HG03175 (cell line): ENCODE measurements around the gene CAPS.

Experiments
- ATAC-seq: cut with Tn5 transposase; IDR thresholded peaks from one replicate; pipeline ENCODE4 v1.9.1; 2021; ENCODE audit warnings: mild to moderate bottlenecking, moderate library complexity; ENCODE audit not compliant: unreplicated experiment

The CAPS gene

GRCh38 chr19:5891938-5892771, 21.9 kb upstream of the CAPS start:
- no peak for ATAC-seq

GRCh38 chr19:5892772-5893275, 21.2 kb upstream of the CAPS start:
- no peak for ATAC-seq

DNA sequence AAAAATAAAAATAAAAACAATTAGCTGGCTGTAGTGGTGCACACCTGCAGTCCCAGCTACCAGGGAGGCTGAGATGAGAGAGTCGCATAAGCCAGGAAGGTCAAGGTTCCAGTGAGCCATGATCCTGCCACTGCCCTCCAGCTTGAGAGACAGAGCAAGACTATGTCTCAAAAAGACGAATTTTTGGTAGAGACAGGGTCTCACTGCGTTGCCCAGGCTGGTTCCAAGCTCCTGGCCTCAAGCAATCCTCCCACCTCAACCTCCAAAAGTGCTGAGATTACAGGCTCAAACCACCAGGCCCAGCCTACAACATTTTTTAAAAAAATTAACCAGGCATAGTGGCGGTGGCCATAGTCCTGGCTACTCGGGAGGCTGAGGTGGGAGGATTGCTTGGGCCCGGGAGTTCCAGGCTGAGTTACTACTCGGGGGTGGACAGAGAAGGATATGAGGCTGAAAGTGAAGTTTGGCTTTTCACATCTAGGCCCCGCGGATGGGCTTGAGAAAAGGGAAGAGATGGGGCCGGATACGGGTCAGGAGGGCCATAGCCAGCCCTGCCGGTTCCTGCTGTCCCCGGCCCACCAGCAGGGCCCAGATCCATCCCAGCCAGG, 20.7 kb upstream of the CAPS start:
- ATAC-seq = no peak

DNA sequence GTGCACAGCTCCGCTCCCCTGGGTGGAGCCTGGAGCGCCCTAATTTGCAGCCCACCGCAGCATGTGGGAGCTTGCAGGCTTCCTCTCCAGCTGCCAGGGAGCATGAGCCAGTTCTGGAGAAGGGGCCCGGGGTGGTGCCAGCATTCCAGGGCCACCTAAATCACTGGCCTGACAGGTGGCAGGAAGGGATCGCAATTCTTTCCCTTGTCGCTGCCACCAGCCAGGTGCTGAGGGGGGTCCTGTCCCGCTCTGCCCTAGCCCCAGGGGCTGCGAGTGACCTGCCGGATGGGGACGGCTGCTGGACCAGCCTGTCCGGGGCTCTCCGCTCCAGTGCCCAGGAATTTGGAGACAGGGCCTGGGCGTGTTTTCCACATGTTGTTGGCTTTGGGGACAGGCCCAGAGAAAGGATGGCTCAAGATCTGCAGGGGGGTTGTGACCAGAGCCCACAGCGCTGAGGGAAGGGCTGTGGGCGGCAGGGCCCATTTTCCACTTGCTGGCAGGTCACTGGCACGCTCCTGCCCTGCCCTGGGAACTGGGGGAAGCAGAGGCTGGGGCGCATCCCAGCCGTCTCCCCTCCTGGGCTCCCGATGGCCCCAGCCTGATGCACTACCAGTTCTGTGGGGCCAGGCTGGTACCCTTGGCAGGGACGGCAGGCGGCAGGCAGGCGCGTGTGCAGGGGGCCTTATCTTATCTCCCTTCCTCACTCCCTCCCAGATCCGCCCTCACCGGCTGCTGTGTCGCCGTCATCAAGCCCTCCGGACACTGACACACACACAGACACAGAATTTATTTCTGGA, 19.9 kb upstream of the CAPS start:
- no peak for ATAC-seq

- no peak for ATAC-seq
These were observed 19.2 kb upstream of the CAPS start for GRCh38 chr19:5894704-5895349.

DNA sequence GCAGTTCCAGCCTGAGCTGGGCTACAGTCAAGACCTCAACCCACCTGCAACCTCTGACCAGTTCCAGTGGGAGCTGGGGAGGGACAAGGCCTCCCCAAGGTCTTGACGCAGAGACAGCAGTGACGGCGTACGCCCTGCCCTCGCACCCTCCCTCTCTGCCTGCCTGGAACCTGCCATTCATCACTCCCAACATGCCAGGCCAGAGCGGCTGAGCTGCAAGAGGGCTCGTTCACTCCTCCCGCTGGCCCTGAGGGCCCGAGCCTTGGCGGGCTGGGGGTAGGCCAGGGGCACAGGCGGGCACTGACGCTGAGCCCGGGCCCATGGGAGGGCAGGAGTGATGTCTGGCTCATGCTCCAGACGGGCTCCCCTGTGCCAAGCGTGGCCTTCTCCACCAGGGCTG, 18.6 kb upstream of the CAPS start:
- no peak for ATAC-seq

GRCh38 chr19:5895890-5896289, 18.2 kb upstream of the CAPS start:
- no peak for ATAC-seq

GRCh38 chr19:5896365-5897076, 17.5 kb upstream of the CAPS start:
- ATAC-seq = no peak

GRCh38 chr19:5897189-5897969, 16.7 kb upstream of the CAPS start:
- no peak for ATAC-seq

- ATAC-seq = no peak
These were observed 14.1 kb upstream of the CAPS start for GRCh38 chr19:5899728-5900526.

DNA sequence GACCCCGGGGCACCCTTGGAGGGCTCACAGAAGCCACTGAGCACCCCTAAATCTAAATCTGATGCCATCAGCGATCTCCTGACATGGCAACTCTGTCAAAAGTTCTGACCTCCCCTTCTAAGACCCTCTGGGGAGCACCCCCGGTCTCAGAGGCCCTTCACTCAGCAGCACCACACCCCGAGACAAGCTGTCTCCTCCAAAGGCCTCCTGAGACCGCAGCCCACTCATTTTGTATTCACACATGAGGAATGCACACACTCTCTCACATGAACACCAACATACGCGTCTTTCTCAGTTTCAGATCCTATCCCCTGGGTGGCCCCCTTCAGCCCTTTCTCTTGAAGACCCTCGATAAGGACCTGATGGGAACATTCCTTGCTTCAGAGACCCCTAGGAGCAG, 13.1 kb upstream of the CAPS start:
- ATAC-seq = no peak

GRCh38 chr19:5903056-5903623, 10.9 kb upstream of the CAPS start:
- no peak for ATAC-seq

DNA sequence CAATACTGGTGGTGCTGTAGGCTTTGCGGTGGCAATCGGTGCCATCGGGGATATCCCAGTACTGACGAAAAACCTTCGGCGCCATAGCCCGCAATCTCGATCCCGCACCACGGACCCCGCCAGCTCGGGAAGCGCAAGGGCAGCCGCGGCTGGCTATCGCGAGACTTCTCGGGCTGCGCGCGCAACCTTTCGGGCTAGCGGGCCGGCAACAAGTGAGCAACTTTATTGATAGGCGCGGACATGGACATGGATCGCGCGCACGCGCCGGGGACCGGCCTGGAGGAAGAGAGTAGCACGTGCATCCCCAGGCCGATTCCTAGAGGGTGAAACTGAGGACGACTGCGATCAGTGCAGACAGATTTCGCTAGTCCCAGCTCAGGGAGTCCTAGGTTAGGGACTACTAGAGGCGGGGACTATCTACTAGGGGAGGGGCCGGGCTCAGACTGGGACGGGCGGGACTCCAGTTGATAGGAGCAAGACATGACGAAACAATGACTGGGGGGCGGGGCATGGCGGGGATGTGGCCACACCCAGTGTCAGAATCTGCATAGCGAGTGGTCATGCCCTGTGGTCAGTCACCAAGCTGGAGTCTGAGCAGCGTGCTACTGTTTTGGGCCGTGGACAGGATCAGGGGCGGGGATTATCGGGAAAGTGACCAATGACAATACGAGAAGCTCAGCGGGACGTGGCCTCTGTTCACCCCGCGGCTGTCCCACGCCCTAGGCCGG, 10.3 kb upstream of the CAPS start, which contains the start of gene NDUFA11:
TSS of gene NDUFA11 (minus strand) at position 167 of the 728 bp plus-strand sequence. CDS start at position 85, 82 bp downstream.
- ATAC-seq = peak; percentile 34

DNA sequence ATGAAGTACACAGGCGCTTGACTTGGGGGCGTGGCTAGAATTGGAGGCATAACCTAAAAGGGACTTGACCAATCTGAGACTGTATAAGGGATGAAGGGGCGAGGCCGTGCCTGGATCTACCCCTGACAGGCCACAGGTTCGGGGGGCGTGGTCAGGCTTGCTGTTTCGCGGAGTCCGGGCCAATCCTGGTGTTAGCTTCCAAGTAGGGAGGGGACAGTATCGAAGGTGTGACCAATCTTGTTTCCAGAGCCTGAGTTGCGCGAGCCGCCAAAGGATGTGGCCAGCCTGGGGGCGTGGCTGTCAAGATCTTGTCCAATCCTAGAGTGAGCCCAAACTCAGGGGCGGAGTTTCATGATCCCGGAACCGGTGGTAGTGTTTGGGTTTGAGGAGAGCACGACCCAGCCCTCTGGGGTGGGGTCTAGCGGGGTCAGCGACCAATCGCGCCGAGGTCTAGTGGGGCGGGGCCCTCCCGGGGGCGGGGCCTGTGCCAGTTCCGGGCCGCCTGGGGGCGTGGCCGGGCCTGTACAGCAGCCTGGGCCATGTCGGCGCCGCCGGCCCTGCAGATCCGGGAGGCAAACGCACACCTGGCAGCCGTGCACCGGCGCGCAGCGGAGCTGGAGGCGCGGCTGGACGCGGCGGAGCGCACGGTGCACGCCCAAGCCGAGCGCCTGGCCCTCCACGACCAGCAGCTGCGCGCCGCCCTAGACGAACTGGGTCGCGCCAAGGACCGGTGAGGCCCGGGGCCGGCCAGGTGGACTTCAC, 9.5 kb upstream of the CAPS start, which contains the start of gene VMAC:
TSS of gene VMAC (plus strand) at position 521 of the 762 bp plus-strand sequence. CDS start at position 540, 19 bp downstream.
- peak; percentile 81 for ATAC-seq

DNA sequence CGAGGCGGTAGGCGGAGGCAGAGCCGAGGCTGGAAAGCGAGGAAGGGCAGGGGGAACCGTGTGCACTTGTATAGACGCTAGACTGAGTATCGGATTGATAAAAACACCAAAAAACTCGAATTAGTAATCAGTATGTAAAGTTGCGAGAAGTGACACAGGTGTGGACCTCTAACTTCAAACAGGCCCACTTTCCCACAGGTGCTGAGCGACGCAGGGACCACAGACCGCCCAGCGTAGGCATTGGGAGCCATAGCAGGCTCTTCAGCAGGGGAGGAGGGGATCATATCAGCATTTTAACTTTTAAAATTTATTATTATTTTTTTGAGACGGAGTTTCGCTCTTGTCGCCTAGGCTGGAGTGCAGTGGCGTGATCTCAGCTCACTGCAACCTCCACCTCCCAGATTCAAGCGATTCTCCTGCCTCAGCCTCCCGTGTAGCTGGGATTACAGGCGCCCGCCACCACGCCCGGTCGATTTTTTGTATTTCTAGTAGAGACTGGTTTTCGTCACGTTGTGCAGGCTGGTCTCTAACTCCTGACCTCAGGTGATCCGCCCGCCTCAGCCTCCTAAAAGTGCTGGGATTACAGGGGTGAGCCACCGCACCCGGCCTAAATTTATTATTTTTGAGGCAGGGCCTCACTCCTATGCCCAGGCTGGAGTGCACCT, 8.8 kb upstream of the CAPS start:
- ATAC-seq = no peak

DNA sequence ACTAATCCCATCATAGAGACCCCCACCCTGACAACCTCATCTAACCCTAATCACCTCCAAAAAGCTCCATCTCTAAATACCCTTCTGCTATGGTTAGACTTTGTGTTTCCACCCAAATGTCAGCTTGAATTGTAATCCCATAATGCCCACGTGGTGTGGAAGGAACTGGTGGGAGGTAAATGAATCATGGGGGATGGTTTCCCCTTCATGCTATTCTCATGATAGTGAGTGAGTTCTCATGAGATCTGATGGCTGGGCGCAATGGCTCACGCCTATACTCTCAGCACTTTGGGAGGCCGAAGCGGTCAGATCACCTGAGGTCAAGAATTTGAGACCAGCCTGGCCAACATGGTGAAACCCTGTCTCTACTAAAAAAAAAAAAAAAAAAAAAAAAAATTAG, 6.8 kb upstream of the CAPS start:
- no peak for ATAC-seq
